Epithelial cell of esophagus (primary cell): ENCODE measurements around the gene DYRK1A.

Experiments
- DNase-seq: peaks from one replicate; pipeline ENCODE4 v3.0.0; 2010; ENCODE audit warnings: low read depth
- H3K4me3 ChIP-seq: 2 replicates; pipeline ENCODE4 v1.5.1; 2011; ENCODE audit warnings: mild to moderate bottlenecking, low read length, control low read depth
- CTCF ChIP-seq: IDR thresholded peaks from 2 replicates; pipeline ENCODE4 v1.5.1; 2011; ENCODE audit warnings: low read depth, mild to moderate bottlenecking, low read length, control low read depth, inconsistent platforms; ENCODE audit not compliant: insufficient read depth; ENCODE audit errors: missing control alignments

The DYRK1A gene

GRCh38 chr21:37552496-37553029 is 186.0 kb downstream of the DYRK1A start:
- H3K4me3 ChIP-seq: no peak overlapping the region
- DNase-seq: no peak
- TF ChIP-seq CTCF: no peak

- DNase-seq: no peak
- TF ChIP-seq CTCF: no peak
These were observed 186.5 kb downstream of the DYRK1A start for GRCh38 chr21:37553078-37553481.

DNA sequence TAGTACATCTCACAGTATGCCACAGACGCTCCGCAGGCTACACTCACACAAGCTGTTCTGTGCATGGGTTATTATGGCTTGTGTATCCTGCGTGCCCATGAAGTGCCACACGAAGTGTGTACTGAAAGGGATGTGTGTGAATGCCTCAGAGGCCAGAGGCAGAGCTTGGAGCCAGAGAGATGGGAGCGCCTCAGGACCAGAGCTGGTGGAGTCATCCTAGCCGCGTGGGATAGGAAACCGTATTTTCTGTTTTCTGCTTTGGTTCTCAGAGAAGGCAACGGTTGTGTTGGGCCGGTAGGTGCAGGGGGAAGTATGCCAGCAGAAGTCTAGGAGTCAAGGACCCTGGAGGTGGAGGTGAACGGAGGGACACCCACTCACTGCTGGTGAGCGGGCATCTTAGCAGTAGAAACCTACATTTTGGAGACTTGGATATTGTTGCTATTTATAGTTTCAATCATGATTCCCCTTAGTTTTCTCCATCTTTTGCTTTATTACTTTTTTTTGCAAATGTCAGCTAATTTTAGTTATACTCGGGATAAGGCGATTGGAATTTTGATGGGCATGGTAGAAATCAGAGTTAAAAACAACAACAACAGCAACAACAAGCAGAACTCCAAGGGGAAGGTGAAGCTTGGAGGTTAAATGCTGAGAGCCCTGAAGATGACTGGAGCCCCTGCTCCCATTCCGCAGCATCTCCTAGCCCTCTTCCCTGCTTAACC is 188.2 kb downstream of the DYRK1A start:
- no peak for TF ChIP-seq CTCF
- H3K4me3 ChIP-seq: no peak overlapping the region
- no peak for DNase-seq

More at GRCh38 chr21:37553078-37553481, 186.5 kb downstream of the DYRK1A start:
- no peak overlapping the region for H3K4me3 ChIP-seq

DNA sequence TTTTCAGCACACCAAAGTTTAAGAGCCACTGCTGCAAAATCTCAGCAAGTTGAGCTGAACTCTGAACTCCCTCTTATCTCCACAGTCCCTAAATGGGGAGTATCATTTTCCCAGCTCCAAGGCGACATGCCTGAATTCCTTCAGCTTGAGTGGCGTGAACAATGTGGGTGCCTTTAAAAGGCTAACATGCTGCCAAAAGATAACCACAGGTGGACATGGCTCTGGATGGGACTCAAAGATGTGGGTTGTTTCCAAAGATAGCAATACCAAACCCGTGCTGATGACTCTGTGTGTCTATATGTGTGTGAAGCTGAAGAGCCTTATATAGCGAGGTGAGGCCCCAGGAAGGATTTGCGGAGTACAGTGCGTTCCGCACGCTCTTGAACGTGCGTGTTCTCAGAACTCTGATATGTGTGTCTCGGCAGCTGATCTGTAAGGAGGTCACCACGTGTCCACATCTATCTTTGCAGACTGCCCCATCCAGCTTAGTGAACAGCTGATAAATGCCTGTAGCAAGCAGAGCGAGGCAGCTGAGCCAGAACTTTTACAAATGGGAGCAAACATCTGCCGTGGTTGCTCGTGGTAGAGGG is 189.2 kb downstream of the DYRK1A start:
- H3K4me3 ChIP-seq: no peak overlapping the region
- no peak for TF ChIP-seq CTCF
- no peak for DNase-seq

- H3K4me3 ChIP-seq: no peak overlapping the region
- TF ChIP-seq CTCF: no peak
- no peak for DNase-seq
These were observed 190.8 kb downstream of the DYRK1A start for GRCh38 chr21:37557261-37557950.

DNA sequence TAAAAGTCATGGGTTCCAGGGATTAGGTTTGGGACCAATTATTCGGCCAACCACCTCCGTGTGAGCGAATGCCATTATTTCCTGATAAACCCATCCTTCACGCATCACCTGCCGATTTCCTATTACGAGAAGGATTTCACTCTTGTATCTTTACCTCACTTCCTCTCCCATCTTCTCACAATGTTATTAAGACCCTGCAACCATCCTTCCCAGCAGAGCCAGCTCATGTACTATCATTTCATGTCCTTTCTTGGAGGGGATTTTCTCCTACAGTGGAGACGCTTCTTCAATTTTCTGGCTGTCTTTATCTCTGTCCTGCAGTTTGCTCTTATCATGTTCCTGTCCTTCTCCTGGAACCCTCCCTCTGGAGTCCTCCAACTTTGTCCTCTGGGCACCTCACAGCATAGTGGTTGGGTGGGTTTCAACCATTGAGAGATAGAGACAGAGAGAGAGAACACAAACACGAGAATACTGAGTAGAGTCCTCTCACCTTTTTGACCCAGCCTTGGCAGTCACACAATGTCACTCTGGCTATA is 192.2 kb downstream of the DYRK1A start:
- H3K4me3 ChIP-seq: no peak overlapping the region
- TF ChIP-seq CTCF: no peak

More for the DNA sequence above, 192.2 kb downstream of the DYRK1A start:
- DNase-seq: no peak
